Subcutaneous adipose tissue (tissue), 4 donors: ENCODE results near the gene AURKB. TPM values are rescaled to one million over a fixed set of nuclear protein-coding genes. Genes with fewer than 3 reads are reported as not detected.

Source experiments
- CTCF ChIP-seq: fragments of 450-650 bp; IDR thresholded peaks from one replicate; pipeline ENCODE4 v1.5.1; 2016; ENCODE audit warnings: low read depth, mild to moderate bottlenecking, control low read depth, antibody characterized with exemption, moderate library complexity
- total RNA-seq, 4 donors: library from RNA; depleted of rRNA; stranded (reverse); fragments of >200 nt; gene quantifications; one replicate each; pipeline ENCODE4 v1.1.0, GENCODE V29; 2016

Gene AURKB
- total RNA-seq, 4 donors from 2014 or later, result 1.3 to 3.4 (median 2.2) TPM; not detected in 1

GRCh38 chr17:8166731-8167130, 43.6 kb downstream of the AURKB start:
- no peak for TF ChIP-seq CTCF

GRCh38 chr17:8164815-8165131, 45.6 kb downstream of the AURKB start:
- TF ChIP-seq CTCF, result no peak

GRCh38 chr17:8163978-8164814, 46.2 kb downstream of the AURKB start:
- TF ChIP-seq CTCF, result no peak

- no peak for TF ChIP-seq CTCF
Measured at GRCh38 chr17:8162997-8163977, 47.1 kb downstream of the AURKB start.

- no peak for TF ChIP-seq CTCF
Measured at GRCh38 chr17:8162233-8162996, 48.0 kb downstream of the AURKB start, which contains the start of gene VAMP2. VAMP2 (minus strand) TSS chr17:8162948; CDS start chr17:8162879, 69 bp downstream.

- no peak for TF ChIP-seq CTCF
Measured at GRCh38 chr17:8161289-8162232, 48.8 kb downstream of the AURKB start.
